ENCODE data around the gene TMEM141. TPM values are rescaled to one million over a fixed set of nuclear protein-coding genes. Genes with fewer than 3 reads are reported as not detected.

TMEM141 gene
- total RNA-seq, 1 donor from 2014 or later = 19.9 TPM

DNA sequence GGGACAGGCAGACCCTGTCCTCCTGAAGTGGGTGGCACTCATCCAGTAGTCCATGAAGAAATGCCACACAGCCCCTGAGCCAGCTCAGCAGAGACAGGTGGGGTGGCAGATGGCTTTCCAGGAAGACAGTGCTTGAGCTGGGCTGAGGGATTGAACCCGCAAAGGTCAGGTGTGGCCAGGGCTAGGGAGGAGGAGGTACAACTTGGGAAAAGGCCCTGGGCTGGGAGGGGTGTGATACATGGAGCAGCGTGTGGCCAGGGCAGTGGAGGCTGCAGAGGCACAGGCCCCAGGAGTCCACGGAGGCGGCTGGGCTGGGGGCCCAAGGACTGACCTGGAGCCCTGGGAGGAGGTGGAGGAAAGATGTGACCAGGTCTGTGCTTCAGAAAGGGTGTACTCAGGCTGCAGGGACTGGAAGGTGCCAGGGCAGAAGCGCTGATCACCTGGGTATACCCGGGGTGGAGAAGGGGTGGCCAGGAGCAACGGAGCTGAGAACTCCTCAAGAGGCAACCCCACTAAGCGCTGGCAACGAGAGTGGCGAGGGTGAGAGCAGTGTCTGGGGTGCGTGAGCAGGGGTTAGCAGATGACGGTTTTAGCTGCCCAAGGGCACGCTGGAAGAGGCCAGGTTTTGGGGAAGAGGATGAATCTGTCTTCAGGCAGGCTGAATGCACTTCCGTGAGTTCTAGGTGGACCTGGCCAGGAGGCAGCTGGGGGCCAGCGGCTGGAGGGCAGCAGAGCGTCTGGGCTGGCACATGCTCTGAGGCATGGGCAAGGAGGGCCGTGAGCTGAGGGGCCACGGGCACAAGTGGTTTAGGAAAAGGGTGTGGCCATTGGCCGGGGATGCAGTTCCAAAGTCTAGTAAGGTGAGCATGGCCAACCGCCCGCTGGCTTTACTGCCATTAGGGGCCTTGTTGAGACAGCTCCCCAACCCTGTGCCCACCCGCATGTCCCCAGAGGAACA, 12.7 kb downstream of the TMEM141 start:
- Histone ChIP-seq H3K4me1 (peaks cover 18% of the 10 kb centered on the region), H3K79me2 (ENCODE audit: low read depth) (peaks cover 9% of the 10 kb centered on the region), H3K4me2 (no peak overlapping the region), H3F3A (ENCODE audit: low read depth) (peaks cover 27% of the 10 kb centered on the region), H3K9ac (no peak overlapping the region), H3K36me3 (no peaks in the 10 kb centered on the region), H3K9me3 (ENCODE audit: low read depth) (no peaks in the 10 kb centered on the region), H3K27me3 (peaks cover 16% of the 10 kb centered on the region), H4K20me1 (ENCODE audit: low read depth) (peaks cover 4% of the 10 kb centered on the region), H3K27ac (no peak overlapping the region), H2AFZ (replicated peaks) (no peak overlapping the region), H3K4me3 (no peak overlapping the region)
- no peak for DNase-seq (ENCODE audit: low spot score)
- Mint-ChIP-seq H3K9me3 (peaks cover 2% of the 10 kb centered on the region), H3K27ac (no peak overlapping the region), H3K4me3 (peak overlapping the region; percentile 7), H3K36me3 (peaks cover 6% of the 10 kb centered on the region), H3K27me3 (ENCODE audit: insufficient read depth, low read depth) (peaks cover 16% of the 10 kb centered on the region), H3K4me1 (peaks cover 30% of the 10 kb centered on the region)
- no peak for TF ChIP-seq EZH2 (IDR thresholded peaks at IDR 0.05)
- TF ChIP-seq EZH2phosphoT487 (IDR thresholded peaks at IDR 0.05) = no peak
- TF ChIP-seq, protein P1, sequence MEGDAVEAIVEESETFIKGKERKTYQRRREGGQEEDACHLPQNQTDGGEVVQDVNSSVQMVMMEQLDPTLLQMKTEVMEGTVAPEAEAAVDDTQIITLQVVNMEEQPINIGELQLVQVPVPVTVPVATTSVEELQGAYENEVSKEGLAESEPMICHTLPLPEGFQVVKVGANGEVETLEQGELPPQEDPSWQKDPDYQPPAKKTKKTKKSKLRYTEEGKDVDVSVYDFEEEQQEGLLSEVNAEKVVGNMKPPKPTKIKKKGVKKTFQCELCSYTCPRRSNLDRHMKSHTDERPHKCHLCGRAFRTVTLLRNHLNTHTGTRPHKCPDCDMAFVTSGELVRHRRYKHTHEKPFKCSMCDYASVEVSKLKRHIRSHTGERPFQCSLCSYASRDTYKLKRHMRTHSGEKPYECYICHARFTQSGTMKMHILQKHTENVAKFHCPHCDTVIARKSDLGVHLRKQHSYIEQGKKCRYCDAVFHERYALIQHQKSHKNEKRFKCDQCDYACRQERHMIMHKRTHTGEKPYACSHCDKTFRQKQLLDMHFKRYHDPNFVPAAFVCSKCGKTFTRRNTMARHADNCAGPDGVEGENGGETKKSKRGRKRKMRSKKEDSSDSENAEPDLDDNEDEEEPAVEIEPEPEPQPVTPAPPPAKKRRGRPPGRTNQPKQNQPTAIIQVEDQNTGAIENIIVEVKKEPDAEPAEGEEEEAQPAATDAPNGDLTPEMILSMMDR (IDR thresholded peaks at IDR 0.05) = no peak

DNA sequence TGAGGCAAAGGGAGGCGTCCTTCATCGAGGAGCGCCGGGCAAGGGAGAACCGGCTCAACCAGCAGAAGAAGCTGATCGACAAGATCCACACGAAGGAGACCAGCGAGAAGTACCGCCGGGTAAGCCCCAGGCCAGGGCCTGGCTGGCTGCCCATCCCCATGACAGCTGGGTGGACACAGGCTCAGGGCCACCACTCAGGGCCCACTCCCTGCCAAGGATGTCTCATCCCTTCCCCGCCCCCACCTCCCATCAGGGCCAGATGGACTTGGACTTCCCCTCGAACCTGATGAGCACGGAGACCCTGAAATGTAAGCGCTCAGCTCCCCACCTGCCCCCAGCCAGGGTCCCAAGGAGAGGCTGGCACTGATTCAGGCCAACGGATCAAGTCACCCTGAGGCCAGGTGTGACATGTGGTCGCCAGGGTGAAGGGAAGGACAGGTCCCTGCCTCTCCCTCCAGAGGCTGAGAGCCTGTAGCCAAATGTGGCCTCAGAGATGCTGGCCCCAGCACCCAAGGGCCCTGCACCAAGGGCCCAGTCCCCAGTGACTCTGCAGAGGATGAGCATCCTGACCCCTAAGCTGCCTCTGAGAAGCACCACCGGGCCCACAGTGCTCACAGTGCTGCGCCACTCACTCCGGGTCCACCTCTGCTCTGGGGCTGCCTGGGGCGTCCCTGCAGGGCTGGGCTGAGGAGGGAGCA, 13.5 kb downstream of the TMEM141 start:
- no peak for DNase-seq (ENCODE audit: low spot score)
- no peak overlapping the region for H3K4me3 ChIP-seq
- no peak overlapping the region for H3K27ac Mint-ChIP-seq
- peaks cover 12% of the 10 kb centered on the region for H4K20me1 ChIP-seq (ENCODE audit: low read depth)
- TF ChIP-seq EZH2 (IDR thresholded peaks at IDR 0.05) (no peak), EZH2phosphoT487 (IDR thresholded peaks at IDR 0.05) (no peak)
- TF ChIP-seq, protein P1 (IDR thresholded peaks at IDR 0.05) = no peak
- H3K4me1 ChIP-seq = peaks cover 23% of the 10 kb centered on the region
- peaks cover 6% of the 10 kb centered on the region for H3K36me3 Mint-ChIP-seq
- no peak overlapping the region for H3K4me3 Mint-ChIP-seq
- H3K9ac ChIP-seq = no peak overlapping the region
- peaks cover 2% of the 10 kb centered on the region for H3K36me3 ChIP-seq
- peaks cover 18% of the 10 kb centered on the region for H3K79me2 ChIP-seq (ENCODE audit: low read depth)
- H3K27me3 Mint-ChIP-seq (ENCODE audit: insufficient read depth, low read depth) = peaks cover 16% of the 10 kb centered on the region
- H3F3A ChIP-seq (ENCODE audit: low read depth) = peaks cover 21% of the 10 kb centered on the region
- no peak overlapping the region for H3K4me2 ChIP-seq
- no peaks in the 10 kb centered on the region for H3K9me3 ChIP-seq (ENCODE audit: low read depth)
- H3K9me3 Mint-ChIP-seq = peaks cover 2% of the 10 kb centered on the region
- no peak overlapping the region for H3K27ac ChIP-seq
- H2AFZ ChIP-seq (replicated peaks) = no peak overlapping the region
- H3K4me1 Mint-ChIP-seq = peaks cover 39% of the 10 kb centered on the region
- peaks cover 8% of the 10 kb centered on the region for H3K27me3 ChIP-seq

DNA sequence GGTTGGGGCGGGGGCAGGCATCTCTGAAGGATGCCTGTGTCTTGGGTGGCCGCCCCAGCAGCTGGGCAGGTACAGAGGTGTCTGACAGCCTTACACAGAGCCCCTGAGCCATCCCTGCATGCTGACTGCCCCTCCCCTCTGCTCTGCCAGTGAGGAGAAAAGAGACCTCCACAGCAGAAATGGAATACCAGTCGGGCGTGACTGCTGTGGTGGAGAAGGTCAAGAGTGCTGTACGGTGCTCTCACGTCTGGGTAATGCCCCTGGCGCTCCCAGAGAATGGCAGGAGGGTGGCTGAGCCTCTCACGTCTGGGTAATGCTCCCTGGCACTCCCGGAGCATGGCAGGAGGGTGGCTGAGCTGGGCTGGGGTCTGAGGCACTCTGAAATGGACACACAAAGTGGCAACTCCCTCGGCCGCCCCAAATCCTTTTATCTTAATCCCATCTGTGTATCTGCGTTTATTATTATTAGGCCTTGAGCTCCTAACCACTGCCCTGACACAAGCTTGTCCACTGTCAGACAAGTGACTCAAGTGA, 14.1 kb downstream of the TMEM141 start:
- Mint-ChIP-seq H3K27ac (peak overlapping the region; percentile 60), H3K27me3 (ENCODE audit: insufficient read depth, low read depth) (peaks cover 16% of the 10 kb centered on the region), H3K9me3 (peaks cover 2% of the 10 kb centered on the region), H3K4me1 (peaks cover 42% of the 10 kb centered on the region), H3K4me3 (peak overlapping the region; percentile 73), H3K36me3 (peaks cover 11% of the 10 kb centered on the region)
- peaks cover 5% of the 10 kb centered on the region for H3K27me3 ChIP-seq
- DNase-seq (ENCODE audit: low spot score) = no peak
- no peak overlapping the region for H3K4me2 ChIP-seq
- H3K79me2 ChIP-seq (ENCODE audit: low read depth) = peaks cover 24% of the 10 kb centered on the region
- no peak overlapping the region for H2AFZ ChIP-seq (replicated peaks)
- peaks cover 18% of the 10 kb centered on the region for H3F3A ChIP-seq (ENCODE audit: low read depth)
- H3K27ac ChIP-seq = no peak overlapping the region
- H3K4me3 ChIP-seq = no peak overlapping the region
- no peak for TF ChIP-seq EZH2phosphoT487 (IDR thresholded peaks at IDR 0.05)
- TF ChIP-seq EZH2 (IDR thresholded peaks at IDR 0.05) = no peak
- TF ChIP-seq, protein P1 (IDR thresholded peaks at IDR 0.05) = no peak
- no peaks in the 10 kb centered on the region for H3K9me3 ChIP-seq (ENCODE audit: low read depth)
- peaks cover 19% of the 10 kb centered on the region for H4K20me1 ChIP-seq (ENCODE audit: low read depth)
- no peak overlapping the region for H3K9ac ChIP-seq
- peaks cover 27% of the 10 kb centered on the region for H3K4me1 ChIP-seq
- peaks cover 3% of the 10 kb centered on the region for H3K36me3 ChIP-seq
